ENCODE measurements around the gene OSCAR. TPM values are rescaled to one million over a fixed set of nuclear protein-coding genes. Genes with fewer than 3 reads are reported as not detected.
"Not testable (repeated sequence)": the region's sequence is repeated elsewhere in the genome, so short reads cannot be mapped to it uniquely, and the experiment has no call there.

Gene OSCAR
- polyA plus RNA-seq, 1 experiment: 0.29 TPM

DNA sequence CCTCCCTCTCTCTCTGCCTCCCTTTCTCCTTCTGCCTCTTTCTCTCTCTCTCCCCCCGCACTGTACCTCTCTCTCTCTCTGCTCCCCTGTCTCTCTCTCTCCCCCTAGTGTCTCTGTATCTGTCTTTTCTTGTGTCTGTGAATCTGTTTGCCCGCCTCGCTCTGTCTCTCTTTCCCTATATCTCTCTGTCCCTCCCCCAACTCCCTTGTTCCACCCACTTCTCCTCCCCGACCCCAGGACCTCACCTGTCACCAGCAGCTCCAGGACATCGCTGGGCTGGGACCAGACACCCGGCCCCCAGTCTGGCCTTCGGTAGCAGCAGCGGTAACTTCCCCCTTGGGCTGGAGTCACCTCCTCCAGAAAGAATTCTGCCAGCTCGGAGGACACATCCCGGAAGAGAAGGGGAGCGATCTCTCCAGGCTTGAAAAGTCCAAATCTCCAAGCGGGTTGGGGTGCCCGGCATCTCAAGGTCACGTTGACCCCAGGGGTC, 3.9 kb downstream of the OSCAR start:
- Histone ChIP-seq H3K9me3 (ENCODE audit: control insufficient read depth, insufficient read depth, low read length) (peaks cover 17% of the 10 kb centered on the region), H3K27ac (ENCODE audit: low read depth, low read length) (no peak overlapping the region), H3K4me3 (ENCODE audit: low read depth, low read length) (peak overlapping the region; percentile 49), H3K27me3 (ENCODE audit: control insufficient read depth, insufficient read depth, low read length) (no peaks in the 10 kb centered on the region)
- CTCF ChIA-PET: interaction anchor here (1.3 to 2.3 kb wide), 2 partner anchors 67 to 324 kb away, joined by 3 to 10 read pairs; no protein-coding TSS in a partner anchor
- DNase-seq (ENCODE audit: low read depth, low spot score): no peak
- TF ChIP-seq, protein P1, sequence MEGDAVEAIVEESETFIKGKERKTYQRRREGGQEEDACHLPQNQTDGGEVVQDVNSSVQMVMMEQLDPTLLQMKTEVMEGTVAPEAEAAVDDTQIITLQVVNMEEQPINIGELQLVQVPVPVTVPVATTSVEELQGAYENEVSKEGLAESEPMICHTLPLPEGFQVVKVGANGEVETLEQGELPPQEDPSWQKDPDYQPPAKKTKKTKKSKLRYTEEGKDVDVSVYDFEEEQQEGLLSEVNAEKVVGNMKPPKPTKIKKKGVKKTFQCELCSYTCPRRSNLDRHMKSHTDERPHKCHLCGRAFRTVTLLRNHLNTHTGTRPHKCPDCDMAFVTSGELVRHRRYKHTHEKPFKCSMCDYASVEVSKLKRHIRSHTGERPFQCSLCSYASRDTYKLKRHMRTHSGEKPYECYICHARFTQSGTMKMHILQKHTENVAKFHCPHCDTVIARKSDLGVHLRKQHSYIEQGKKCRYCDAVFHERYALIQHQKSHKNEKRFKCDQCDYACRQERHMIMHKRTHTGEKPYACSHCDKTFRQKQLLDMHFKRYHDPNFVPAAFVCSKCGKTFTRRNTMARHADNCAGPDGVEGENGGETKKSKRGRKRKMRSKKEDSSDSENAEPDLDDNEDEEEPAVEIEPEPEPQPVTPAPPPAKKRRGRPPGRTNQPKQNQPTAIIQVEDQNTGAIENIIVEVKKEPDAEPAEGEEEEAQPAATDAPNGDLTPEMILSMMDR (IDR thresholded peaks at IDR 0.05; ENCODE audit: low read depth, low read length): peak; percentile 55
- POLR2A ChIA-PET: interaction anchor here (1.0 to 2.1 kb wide), 3 partner anchors 18 to 352 kb away, joined by 6 to 18 read pairs (median 6); partner anchors contain the start of genes CNOT3, LENG8, PRPF31 and TFPT

DNA sequence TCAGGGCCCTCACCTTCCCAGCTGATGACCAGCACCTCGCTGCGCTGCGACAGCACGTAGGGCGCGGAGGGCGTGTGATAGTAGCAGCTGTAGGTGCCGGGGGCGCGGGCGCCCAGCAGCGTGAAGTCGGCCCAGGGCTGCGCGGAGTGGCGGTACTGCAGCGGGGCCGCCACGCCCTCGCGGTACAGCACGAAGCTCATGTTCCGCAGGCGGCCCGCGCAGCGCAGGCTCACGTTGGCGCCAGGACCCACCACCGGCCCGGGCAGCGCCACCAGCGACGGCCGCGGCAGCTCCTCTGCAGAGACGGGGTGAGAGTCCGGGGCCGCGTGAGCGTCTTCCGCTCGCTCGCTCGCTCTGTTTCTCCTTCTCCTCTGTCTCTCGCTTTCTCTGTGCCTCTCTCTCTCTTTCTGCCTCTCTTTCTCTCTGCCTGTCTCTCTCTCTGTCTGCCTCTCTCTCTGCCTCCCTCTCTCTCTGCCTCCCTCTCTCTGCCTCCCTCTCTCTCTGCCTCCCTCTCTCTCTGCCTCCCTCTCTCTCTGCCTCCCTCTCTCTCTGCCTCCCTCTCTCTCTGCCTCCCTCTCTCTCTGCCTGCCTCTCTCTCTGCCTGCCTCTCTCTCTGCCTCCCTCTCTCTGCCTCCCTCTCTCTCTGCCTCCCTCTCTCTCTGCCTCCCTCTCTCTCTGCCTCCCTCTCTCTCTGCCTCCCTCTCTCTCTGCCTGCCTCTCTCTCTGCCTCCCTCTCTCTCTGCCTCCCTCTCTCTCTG, 4.6 kb downstream of the OSCAR start:
- peaks cover 17% of the 10 kb centered on the region for H3K9me3 ChIP-seq (ENCODE audit: control insufficient read depth, insufficient read depth, low read length)
- not testable (repeated sequence) for DNase-seq (ENCODE audit: low read depth, low spot score); H3K27me3 ChIP-seq (ENCODE audit: control insufficient read depth, insufficient read depth, low read length); H3K27ac ChIP-seq (ENCODE audit: low read depth, low read length)
- ChIA-PET CTCF (interaction anchor here (0.5 to 2.3 kb wide), 8 partner anchors 60 to 324 kb away, joined by 3 to 10 read pairs (median 4); no protein-coding TSS in a partner anchor), POLR2A (interaction anchor here (0.9 to 2.1 kb wide), 4 partner anchors 19 to 227 kb away, joined by 3 to 18 read pairs (median 8); partner anchors contain the start of genes CNOT3, PRPF31, RPS9 and TFPT)
- H3K4me3 ChIP-seq (ENCODE audit: low read depth, low read length): peak overlapping the region; percentile 49

DNA sequence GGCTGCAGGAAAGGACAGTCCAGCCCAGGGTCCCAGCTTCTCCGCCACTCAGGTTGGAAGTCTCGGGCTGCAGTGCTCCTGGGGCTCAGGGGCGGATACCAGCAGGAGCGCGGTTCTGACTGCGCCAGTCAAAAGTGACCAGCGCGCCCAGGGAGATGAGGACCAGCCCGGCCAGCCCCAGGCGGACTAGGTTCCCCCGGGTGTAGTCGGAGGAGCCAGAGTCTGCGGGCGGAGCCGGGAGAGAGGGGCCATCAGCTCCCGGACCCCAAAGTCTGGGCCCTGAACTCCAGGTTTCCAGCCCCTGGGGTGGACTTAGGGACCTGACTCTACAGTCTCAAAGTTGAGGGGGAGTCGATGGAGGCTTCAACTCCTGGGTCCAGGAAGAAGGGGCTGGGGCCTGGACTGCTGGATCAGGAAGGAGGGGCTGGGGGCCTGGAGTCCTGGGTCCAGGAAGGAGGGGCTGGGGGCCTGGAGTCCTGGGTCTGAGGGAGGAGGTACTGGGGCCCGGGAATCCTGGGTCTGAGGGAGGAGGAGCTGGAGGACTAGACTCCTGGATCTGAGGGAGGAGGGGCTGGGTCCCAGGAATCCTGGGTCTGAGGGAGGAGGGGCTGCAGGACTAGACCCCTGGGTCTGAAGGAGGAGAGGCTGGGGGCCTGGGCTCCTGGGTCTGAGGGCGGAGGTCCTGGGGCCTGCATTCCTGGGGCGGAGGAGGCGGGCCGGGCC, 5.3 kb downstream of the OSCAR start:
- peak overlapping the region; percentile 46 for H3K4me3 ChIP-seq (ENCODE audit: low read depth, low read length)
- no peaks in the 10 kb centered on the region for H3K27me3 ChIP-seq (ENCODE audit: control insufficient read depth, insufficient read depth, low read length)
- peaks cover 17% of the 10 kb centered on the region for H3K9me3 ChIP-seq (ENCODE audit: control insufficient read depth, insufficient read depth, low read length)
- H3K27ac ChIP-seq (ENCODE audit: low read depth, low read length): peak overlapping the region; percentile 11
- ChIA-PET CTCF (interaction anchor here (0.5 to 2.3 kb wide), 7 partner anchors 59 to 302 kb away, joined by 3 to 10 read pairs (median 4); no protein-coding TSS in a partner anchor), POLR2A (interaction anchor here (0.9 to 2.1 kb wide), 4 partner anchors 20 to 227 kb away, joined by 3 to 18 read pairs (median 8); partner anchors contain the start of genes CNOT3, PRPF31, RPS9 and TFPT)
- DNase-seq (ENCODE audit: low read depth, low spot score): no peak
- TF ChIP-seq, protein P1 (IDR thresholded peaks at IDR 0.05; ENCODE audit: low read depth, low read length): no peak

DNA sequence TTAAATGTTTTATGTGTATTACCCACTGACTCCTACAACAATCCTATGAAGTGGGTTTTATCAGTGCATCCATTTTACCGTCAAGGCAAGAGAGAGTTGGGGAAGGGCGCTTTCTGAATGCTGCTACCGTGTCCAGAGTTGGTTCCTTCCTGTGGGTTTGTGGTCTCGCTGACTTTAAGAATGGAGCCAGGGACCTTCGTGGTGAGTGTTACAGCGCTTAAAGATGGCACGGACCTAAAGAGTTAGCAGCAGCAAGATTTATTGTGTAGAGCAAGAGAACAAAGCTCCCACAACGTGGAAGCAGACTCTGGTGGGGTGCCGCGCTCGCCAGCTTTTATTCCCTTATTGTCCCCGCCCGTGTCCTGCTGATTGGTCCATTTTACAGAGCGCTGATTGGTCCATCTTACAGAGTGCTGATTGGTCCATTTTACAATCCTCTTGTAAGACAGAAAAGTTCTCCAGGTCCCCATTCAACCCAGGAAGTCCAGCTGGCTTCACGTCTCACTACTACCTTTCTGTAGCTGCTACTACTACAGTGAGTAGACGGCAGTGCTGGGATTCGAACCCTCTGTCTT, 6.1 kb downstream of the OSCAR start:
- peaks cover 17% of the 10 kb centered on the region for H3K9me3 ChIP-seq (ENCODE audit: control insufficient read depth, insufficient read depth, low read length)
- CTCF ChIA-PET: interaction anchor here (1.4 kb wide), 1 partner anchor 71 kb away, joined by 4 read pairs; no protein-coding TSS in a partner anchor
- POLR2A ChIA-PET: no interaction called here
- no peaks in the 10 kb centered on the region for H3K27me3 ChIP-seq (ENCODE audit: control insufficient read depth, insufficient read depth, low read length)
- TF ChIP-seq, protein P1 (IDR thresholded peaks at IDR 0.05; ENCODE audit: low read depth, low read length): no peak
- H3K4me3 ChIP-seq (ENCODE audit: low read depth, low read length): no peak overlapping the region
- DNase-seq (ENCODE audit: low read depth, low spot score): no peak
- H3K27ac ChIP-seq (ENCODE audit: low read depth, low read length): no peak overlapping the region

GRCh38 chr19:54084410-54084809, 16.2 kb downstream of the OSCAR start:
- Histone ChIP-seq H3K4me3 (ENCODE audit: low read depth, low read length) (no peak overlapping the region), H3K27ac (ENCODE audit: low read depth, low read length) (no peak overlapping the region), H3K27me3 (ENCODE audit: control insufficient read depth, insufficient read depth, low read length) (no peaks in the 10 kb centered on the region), H3K9me3 (ENCODE audit: control insufficient read depth, insufficient read depth, low read length) (peaks cover 11% of the 10 kb centered on the region)
- TF ChIP-seq, protein P1 (IDR thresholded peaks at IDR 0.05; ENCODE audit: low read depth, low read length): no peak
- POLR2A ChIA-PET: no interaction called here
- CTCF ChIA-PET: interaction anchor here (0.7 kb wide), 1 partner anchor 306 kb away, joined by 8 read pairs; no protein-coding TSS in a partner anchor
- DNase-seq (ENCODE audit: low read depth, low spot score): no peak

All from AG04450 (cell line).